GM12878 (cell line): ENCODE results near the gene RPP30. TPM values are rescaled to one million over a fixed set of nuclear protein-coding genes. Genes with fewer than 3 reads are reported as not detected.

ENCODE experiments used
- ATF7 ChIP-seq: fragments of 450-650 bp; IDR thresholded peaks from 2 replicates; pipeline ENCODE4 v1.6.1; 2016; ENCODE audit warnings: low read depth, mild to moderate bottlenecking
- EZH2 ChIP-seq: IDR thresholded peaks from 2 replicates; pipeline ENCODE4 v1.6.1; 2012; ENCODE audit warnings: low read depth, mild to moderate bottlenecking, control low read depth, inconsistent platforms, low read length, borderline replicate concordance; ENCODE audit not compliant: control insufficient read depth
- FOXM1 ChIP-seq: IDR thresholded peaks from 2 replicates; pipeline ENCODE4 v1.6.1; 2012; ENCODE audit warnings: low read depth, mild to moderate bottlenecking, inconsistent platforms, low read length, moderate library complexity
- MEF2B ChIP-seq: fragments of 450-650 bp; IDR thresholded peaks from 2 replicates; pipeline ENCODE4 v1.6.1; 2018; ENCODE audit warnings: mild to moderate bottlenecking, moderate library complexity; ENCODE audit not compliant: partially characterized antibody, poor library complexity, severe bottlenecking
- NFXL1 ChIP-seq: fragments of 450-650 bp; IDR thresholded peaks from 2 replicates; pipeline ENCODE4 v1.6.1; 2017; ENCODE audit warnings: antibody characterized with exemption, mild to moderate bottlenecking, borderline replicate concordance
- NFYA ChIP-seq: IDR thresholded peaks from 2 replicates; pipeline ENCODE4 v1.6.1; 2011; ENCODE audit warnings: low read depth, mild to moderate bottlenecking, low read length, improper control_type of control experiment, borderline replicate concordance
- POLR2AphosphoS2 ChIP-seq: IDR thresholded peaks from 2 replicates; pipeline ENCODE4 v1.6.1; 2011; ENCODE audit warnings: low read depth, mild to moderate bottlenecking, low read length, improper control_type of control experiment, moderate library complexity
- SMC3 ChIP-seq: IDR thresholded peaks from 2 replicates; pipeline ENCODE4 v1.6.1; 2011; ENCODE audit warnings: low read length, improper control_type of control experiment, borderline replicate concordance
- SUZ12 ChIP-seq: fragments of 200-600 bp; sonication (generic); IDR thresholded peaks from one replicate; pipeline ENCODE4 v1.6.1; 2018; ENCODE audit warnings: antibody characterized with exemption, mild to moderate bottlenecking; ENCODE audit not compliant: unreplicated experiment
- polyA plus RNA-seq, 11 experiments: library from polyadenylated mRNA; depleted of rRNA in 4 of 11; unstranded in 6 of 11; stranded (reverse) in 5 of 11; fragments of >200 nt; fragmentation: Nextera tagmentation in 4 of 11; fragmentation: Illumina TruSeq in 1 of 11; extraction: Ambion mirVana in 4 of 11; extraction: Trizol in 1 of 11; gene quantifications; 1 replicate in 1 of 11; 2 replicates in 10 of 11; pipeline versions ENCODE4 v1.2.1 to v1.2.3, GENCODE V29; 2011 to 2016; ENCODE audit warnings: inconsistent platforms in 2 of 11, missing spikeins in 2 of 11, low read depth in 1 of 11
- total RNA-seq, 4 experiments: library from RNA; depleted of rRNA in 3 of 4; stranded (reverse); fragments of >200 nt in 3 of 4; fragmentation: Illumina TruSeq in 1 of 4; extraction: Trizol in 1 of 4; gene quantifications; 2 replicates each; pipeline versions ENCODE4 v1.2.1 to v1.2.3, GENCODE V29; 2013 to 2021
- TF ChIP-seq, protein P1 (sequence below): fragments of 150-350 bp; IDR thresholded peaks from 2 replicates; pipeline ENCODE4 v1.6.1; 2016; ENCODE audit warnings: low read depth, low read length
- TF ChIP-seq, protein P2 (sequence below): IDR thresholded peaks from 2 replicates; pipeline ENCODE4 v1.6.1; 2012; ENCODE audit warnings: low read length, inconsistent platforms
- TF ChIP-seq, protein P3 (sequence below), 3 experiments: IDR thresholded peaks in 2 of 3; conservative IDR thresholded peaks in 1 of 3; 2 replicates each; pipeline ENCODE4 v1.5.1; 2011; ENCODE audit warnings: low read depth in 3 of 3, low read length in 3 of 3, mild to moderate bottlenecking in 3 of 3, control low read depth in 2 of 3, moderate library complexity in 2 of 3, inconsistent platforms in 1 of 3, mixed read lengths in 1 of 3; ENCODE audit not compliant: control insufficient read depth in 2 of 3, insufficient read depth in 1 of 3; ENCODE audit errors: extremely low read depth in 1 of 3
- TF ChIP-seq, protein P4 (sequence below): IDR thresholded peaks from 2 replicates; pipeline ENCODE4 v1.6.1; 2012; ENCODE audit warnings: low read depth, low read length, improper control_type of control experiment
- TF ChIP-seq, protein P5 (sequence below): IDR thresholded peaks from 2 replicates; pipeline ENCODE4 v1.6.1; 2012; ENCODE audit warnings: mild to moderate bottlenecking, low read depth, low read length

The RPP30 gene
- total and polyA plus RNA-seq, 10 of the 15 experiments (the other 5 are each of a cell fraction or from before 2014, with no cell fraction given), result 48.0 to 208 (median 72.6) TPM

DNA sequence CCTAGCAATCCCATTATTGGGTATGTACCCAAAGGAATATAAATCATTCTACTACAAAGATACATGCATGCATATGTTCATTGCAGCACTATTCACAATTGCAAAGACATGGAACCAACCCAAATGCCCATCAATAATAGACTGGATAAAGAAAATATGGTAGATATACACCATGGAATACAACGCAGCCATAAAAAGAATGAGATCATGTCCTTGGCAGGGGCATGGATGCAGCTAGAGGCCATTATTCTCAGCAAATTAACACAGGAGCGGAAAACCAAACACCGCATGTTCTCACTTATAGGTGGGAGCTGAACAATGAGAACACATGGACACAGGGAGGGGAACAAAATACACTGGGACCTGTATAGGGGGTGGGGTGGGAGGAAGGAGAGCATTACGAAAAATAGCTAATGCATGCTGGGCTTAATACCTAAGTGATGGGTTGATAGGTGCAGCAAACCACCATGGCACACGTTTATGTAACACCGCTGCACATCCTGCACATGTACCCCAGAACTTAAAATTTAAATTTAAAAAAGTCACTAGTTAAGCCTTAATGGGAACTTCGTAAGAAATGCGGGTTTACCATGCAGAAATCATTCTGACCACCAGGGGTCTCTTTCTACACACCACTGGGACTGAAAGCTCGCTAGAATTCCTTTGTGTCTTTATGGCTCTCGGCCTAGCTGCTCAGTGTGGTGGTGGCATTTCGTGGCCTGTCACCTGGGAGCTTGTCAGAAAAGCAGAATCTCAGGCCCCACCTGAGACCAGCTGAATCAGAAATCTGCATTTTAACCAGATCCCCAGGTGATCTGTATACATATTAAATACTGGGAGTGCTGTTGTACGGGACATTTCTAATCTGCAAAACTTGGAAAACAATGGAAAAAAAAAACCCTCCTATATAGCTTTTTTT, 39.6 kb downstream of the RPP30 start (continued):
- TF ChIP-seq, protein P1, sequence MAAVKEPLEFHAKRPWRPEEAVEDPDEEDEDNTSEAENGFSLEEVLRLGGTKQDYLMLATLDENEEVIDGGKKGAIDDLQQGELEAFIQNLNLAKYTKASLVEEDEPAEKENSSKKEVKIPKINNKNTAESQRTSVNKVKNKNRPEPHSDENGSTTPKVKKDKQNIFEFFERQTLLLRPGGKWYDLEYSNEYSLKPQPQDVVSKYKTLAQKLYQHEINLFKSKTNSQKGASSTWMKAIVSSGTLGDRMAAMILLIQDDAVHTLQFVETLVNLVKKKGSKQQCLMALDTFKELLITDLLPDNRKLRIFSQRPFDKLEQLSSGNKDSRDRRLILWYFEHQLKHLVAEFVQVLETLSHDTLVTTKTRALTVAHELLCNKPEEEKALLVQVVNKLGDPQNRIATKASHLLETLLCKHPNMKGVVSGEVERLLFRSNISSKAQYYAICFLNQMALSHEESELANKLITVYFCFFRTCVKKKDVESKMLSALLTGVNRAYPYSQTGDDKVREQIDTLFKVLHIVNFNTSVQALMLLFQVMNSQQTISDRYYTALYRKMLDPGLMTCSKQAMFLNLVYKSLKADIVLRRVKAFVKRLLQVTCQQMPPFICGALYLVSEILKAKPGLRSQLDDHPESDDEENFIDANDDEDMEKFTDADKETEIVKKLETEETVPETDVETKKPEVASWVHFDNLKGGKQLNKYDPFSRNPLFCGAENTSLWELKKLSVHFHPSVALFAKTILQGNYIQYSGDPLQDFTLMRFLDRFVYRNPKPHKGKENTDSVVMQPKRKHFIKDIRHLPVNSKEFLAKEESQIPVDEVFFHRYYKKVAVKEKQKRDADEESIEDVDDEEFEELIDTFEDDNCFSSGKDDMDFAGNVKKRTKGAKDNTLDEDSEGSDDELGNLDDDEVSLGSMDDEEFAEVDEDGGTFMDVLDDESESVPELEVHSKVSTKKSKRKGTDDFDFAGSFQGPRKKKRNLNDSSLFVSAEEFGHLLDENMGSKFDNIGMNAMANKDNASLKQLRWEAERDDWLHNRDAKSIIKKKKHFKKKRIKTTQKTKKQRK, result no peak
- TF ChIP-seq EZH2 (no peak), NFXL1 (no peak), SMC3 (peak; percentile 94), POLR2AphosphoS2 (no peak), NFYA (no peak), SUZ12 (no peak), ATF7 (no peak), FOXM1 (peak; percentile 77; the same call in 1 of the 2 replicates), MEF2B (peak; percentile 12)
- TF ChIP-seq, protein P2, sequence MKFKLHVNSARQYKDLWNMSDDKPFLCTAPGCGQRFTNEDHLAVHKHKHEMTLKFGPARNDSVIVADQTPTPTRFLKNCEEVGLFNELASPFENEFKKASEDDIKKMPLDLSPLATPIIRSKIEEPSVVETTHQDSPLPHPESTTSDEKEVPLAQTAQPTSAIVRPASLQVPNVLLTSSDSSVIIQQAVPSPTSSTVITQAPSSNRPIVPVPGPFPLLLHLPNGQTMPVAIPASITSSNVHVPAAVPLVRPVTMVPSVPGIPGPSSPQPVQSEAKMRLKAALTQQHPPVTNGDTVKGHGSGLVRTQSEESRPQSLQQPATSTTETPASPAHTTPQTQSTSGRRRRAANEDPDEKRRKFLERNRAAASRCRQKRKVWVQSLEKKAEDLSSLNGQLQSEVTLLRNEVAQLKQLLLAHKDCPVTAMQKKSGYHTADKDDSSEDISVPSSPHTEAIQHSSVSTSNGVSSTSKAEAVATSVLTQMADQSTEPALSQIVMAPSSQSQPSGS, result 0 out of 2 replicates have a peak, but pooled peaks have one; percentile 26
- TF ChIP-seq, protein P3, sequence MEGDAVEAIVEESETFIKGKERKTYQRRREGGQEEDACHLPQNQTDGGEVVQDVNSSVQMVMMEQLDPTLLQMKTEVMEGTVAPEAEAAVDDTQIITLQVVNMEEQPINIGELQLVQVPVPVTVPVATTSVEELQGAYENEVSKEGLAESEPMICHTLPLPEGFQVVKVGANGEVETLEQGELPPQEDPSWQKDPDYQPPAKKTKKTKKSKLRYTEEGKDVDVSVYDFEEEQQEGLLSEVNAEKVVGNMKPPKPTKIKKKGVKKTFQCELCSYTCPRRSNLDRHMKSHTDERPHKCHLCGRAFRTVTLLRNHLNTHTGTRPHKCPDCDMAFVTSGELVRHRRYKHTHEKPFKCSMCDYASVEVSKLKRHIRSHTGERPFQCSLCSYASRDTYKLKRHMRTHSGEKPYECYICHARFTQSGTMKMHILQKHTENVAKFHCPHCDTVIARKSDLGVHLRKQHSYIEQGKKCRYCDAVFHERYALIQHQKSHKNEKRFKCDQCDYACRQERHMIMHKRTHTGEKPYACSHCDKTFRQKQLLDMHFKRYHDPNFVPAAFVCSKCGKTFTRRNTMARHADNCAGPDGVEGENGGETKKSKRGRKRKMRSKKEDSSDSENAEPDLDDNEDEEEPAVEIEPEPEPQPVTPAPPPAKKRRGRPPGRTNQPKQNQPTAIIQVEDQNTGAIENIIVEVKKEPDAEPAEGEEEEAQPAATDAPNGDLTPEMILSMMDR (IDR thresholded peaks at IDR 0.05 in 2 of 3, conservative IDR thresholded peaks at IDR 0.05 in 1 of 3; ENCODE audit: control insufficient read depth in 2 of 3, extremely low read depth in 1 of 3, insufficient read depth in 1 of 3, low read depth in 3 of 3, low read length in 3 of 3), result peak; percentile 73 to 89 (median 75)
- TF ChIP-seq, protein P4, sequence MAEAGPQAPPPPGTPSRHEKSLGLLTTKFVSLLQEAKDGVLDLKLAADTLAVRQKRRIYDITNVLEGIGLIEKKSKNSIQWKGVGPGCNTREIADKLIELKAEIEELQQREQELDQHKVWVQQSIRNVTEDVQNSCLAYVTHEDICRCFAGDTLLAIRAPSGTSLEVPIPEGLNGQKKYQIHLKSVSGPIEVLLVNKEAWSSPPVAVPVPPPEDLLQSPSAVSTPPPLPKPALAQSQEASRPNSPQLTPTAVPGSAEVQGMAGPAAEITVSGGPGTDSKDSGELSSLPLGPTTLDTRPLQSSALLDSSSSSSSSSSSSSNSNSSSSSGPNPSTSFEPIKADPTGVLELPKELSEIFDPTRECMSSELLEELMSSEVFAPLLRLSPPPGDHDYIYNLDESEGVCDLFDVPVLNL, result no peak
- TF ChIP-seq, protein P5, sequence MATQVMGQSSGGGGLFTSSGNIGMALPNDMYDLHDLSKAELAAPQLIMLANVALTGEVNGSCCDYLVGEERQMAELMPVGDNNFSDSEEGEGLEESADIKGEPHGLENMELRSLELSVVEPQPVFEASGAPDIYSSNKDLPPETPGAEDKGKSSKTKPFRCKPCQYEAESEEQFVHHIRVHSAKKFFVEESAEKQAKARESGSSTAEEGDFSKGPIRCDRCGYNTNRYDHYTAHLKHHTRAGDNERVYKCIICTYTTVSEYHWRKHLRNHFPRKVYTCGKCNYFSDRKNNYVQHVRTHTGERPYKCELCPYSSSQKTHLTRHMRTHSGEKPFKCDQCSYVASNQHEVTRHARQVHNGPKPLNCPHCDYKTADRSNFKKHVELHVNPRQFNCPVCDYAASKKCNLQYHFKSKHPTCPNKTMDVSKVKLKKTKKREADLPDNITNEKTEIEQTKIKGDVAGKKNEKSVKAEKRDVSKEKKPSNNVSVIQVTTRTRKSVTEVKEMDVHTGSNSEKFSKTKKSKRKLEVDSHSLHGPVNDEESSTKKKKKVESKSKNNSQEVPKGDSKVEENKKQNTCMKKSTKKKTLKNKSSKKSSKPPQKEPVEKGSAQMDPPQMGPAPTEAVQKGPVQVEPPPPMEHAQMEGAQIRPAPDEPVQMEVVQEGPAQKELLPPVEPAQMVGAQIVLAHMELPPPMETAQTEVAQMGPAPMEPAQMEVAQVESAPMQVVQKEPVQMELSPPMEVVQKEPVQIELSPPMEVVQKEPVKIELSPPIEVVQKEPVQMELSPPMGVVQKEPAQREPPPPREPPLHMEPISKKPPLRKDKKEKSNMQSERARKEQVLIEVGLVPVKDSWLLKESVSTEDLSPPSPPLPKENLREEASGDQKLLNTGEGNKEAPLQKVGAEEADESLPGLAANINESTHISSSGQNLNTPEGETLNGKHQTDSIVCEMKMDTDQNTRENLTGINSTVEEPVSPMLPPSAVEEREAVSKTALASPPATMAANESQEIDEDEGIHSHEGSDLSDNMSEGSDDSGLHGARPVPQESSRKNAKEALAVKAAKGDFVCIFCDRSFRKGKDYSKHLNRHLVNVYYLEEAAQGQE, result no peak
